Breast epithelium (tissue), 4 donors: ENCODE results near the gene APBA1. TPM values are rescaled to one million over a fixed set of nuclear protein-coding genes. Genes with fewer than 3 reads are reported as not detected.

Experiments used
- DNase-seq, 2 donors: peaks; one replicate each; pipeline ENCODE4 v3.0.0-alpha.2; 2019; ENCODE audit warnings: low spot score in 2 of 2
- H3K27ac ChIP-seq, 2 donors: fragments of 200-600 bp; sonication (generic) in 1 of 2; one replicate each; pipeline ENCODE4 v1.5.1; 2016 to 2019; ENCODE audit warnings: mild to moderate bottlenecking in 1 of 2
- H3K27me3 ChIP-seq, 2 donors: fragments of 200-600 bp; sonication (generic) in 1 of 2; one replicate each; pipeline versions ENCODE4 v1.5.1 to v1.6.0; 2017 to 2019; ENCODE audit warnings: control low read depth in 1 of 2, mild to moderate bottlenecking in 1 of 2
- H3K36me3 ChIP-seq: fragments of 200-600 bp; one replicate; pipeline ENCODE4 v1.5.1; 2019
- H3K4me1 ChIP-seq, 2 donors: fragments of 200-600 bp; sonication (generic); one replicate each; pipeline ENCODE4 v1.5.1; 2016 to 2019; ENCODE audit warnings: control low read depth in 1 of 2
- H3K4me3 ChIP-seq, 3 donors: fragments of 200-600 bp; sonication (generic); 1 replicate in 2 of 3; 2 replicates in 1 of 3; pipeline ENCODE4 v1.5.1; 2016 to 2019; ENCODE audit warnings: mild to moderate bottlenecking in 3 of 3, moderate library complexity in 2 of 3
- H3K9me3 ChIP-seq, 2 donors: fragments of 200-600 bp; sonication (generic) in 1 of 2; one replicate each; pipeline ENCODE4 v1.5.1; 2016 to 2019; ENCODE audit warnings: control low read depth in 1 of 2
- CTCF ChIP-seq, 3 donors: fragments of 450-650 bp; IDR thresholded peaks; one replicate each; pipeline ENCODE4 v1.5.1; 2016 to 2017; ENCODE audit warnings: antibody characterized with exemption in 3 of 3, mild to moderate bottlenecking in 3 of 3, moderate library complexity in 3 of 3
- POLR2A ChIP-seq: fragments of 450-650 bp; IDR thresholded peaks from one replicate; pipeline ENCODE4 v1.6.1; 2016; ENCODE audit warnings: antibody characterized with exemption, mild to moderate bottlenecking, moderate library complexity
- POLR2AphosphoS5 ChIP-seq, 3 donors: sonication (generic); formaldehyde crosslinking; IDR thresholded peaks; one replicate each; pipeline ENCODE4 v1.6.1; 2017; ENCODE audit warnings: antibody characterized with exemption in 3 of 3
- intact Hi-C: fragments of 100-400 bp; cut with DNase I; formaldehyde crosslinking; loops from one replicate; pipeline ENCODE4 v1.15.1; 2023; ENCODE audit warnings: low total_unique reads
- total RNA-seq, 3 donors: library from RNA; depleted of rRNA; stranded (reverse); fragments of >200 nt; gene quantifications; one replicate each; pipeline ENCODE4 v1.1.0, GENCODE V29; 2016

The APBA1 gene
- total RNA-seq, 3 donors from 2014 or later = 6.9 to 8.0 (median 7.8) TPM

- intact Hi-C loops = no loop called here
- Histone ChIP-seq H3K27me3 (no peaks in the 10 kb centered on the region), H3K4me3 (no peak overlapping the region)
These were observed 130.1 kb downstream of the APBA1 start for GRCh38 chr9:69542058-69542457.

GRCh38 chr9:69535911-69536310, 136.3 kb downstream of the APBA1 start:
- no peak for DNase-seq
- H3K4me1 ChIP-seq = no peaks in the 10 kb centered on the region
- no peaks in the 10 kb centered on the region for H3K27me3 ChIP-seq
- intact Hi-C loops = no loop called here
- no peaks in the 10 kb centered on the region for H3K36me3 ChIP-seq
- no peak overlapping the region for H3K4me3 ChIP-seq
- TF ChIP-seq POLR2AphosphoS5 (IDR thresholded peaks at IDR 0.05) (no peak), POLR2A (no peak), CTCF (IDR thresholded peaks at IDR 0.05) (no peak)
- no peaks in the 10 kb centered on the region for H3K9me3 ChIP-seq
- no peak overlapping the region for H3K27ac ChIP-seq

More at GRCh38 chr9:69542058-69542457, 130.1 kb downstream of the APBA1 start:
- no peak overlapping the region for H3K27ac ChIP-seq
- H3K9me3 ChIP-seq = no peaks in the 10 kb centered on the region
- TF ChIP-seq POLR2A = no peak
- no peak for TF ChIP-seq POLR2AphosphoS5 (IDR thresholded peaks at IDR 0.05)
- TF ChIP-seq CTCF (IDR thresholded peaks at IDR 0.05) = no peak
- no peak for DNase-seq
- H3K4me1 ChIP-seq = no peaks in the 10 kb centered on the region
- no peaks in the 10 kb centered on the region for H3K36me3 ChIP-seq

GRCh38 chr9:69535286-69535832, 136.8 kb downstream of the APBA1 start:
- intact Hi-C loops = no loop called here
- DNase-seq = no peak
- Histone ChIP-seq H3K4me3 (no peak overlapping the region), H3K4me1 (no peaks in the 10 kb centered on the region), H3K27ac (no peak overlapping the region), H3K36me3 (no peaks in the 10 kb centered on the region), H3K27me3 (no peaks in the 10 kb centered on the region), H3K9me3 (no peaks in the 10 kb centered on the region)
- TF ChIP-seq CTCF (IDR thresholded peaks at IDR 0.05) = no peak
- no peak for TF ChIP-seq POLR2A
- TF ChIP-seq POLR2AphosphoS5 (IDR thresholded peaks at IDR 0.05) = no peak

GRCh38 chr9:69532396-69532795, 139.8 kb downstream of the APBA1 start:
- H3K27ac ChIP-seq = no peak overlapping the region
- no peaks in the 10 kb centered on the region for H3K9me3 ChIP-seq
- no peaks in the 10 kb centered on the region for H3K36me3 ChIP-seq
- no peaks in the 10 kb centered on the region for H3K27me3 ChIP-seq
- intact Hi-C loops = no loop called here
- TF ChIP-seq CTCF (IDR thresholded peaks at IDR 0.05) (no peak), POLR2A (no peak), POLR2AphosphoS5 (IDR thresholded peaks at IDR 0.05) (no peak)
- no peaks in the 10 kb centered on the region for H3K4me1 ChIP-seq
- no peak for DNase-seq
- no peak overlapping the region for H3K4me3 ChIP-seq

GRCh38 chr9:69527454-69527853, 144.7 kb downstream of the APBA1 start:
- peaks cover 0 to 3% of the 10 kb centered on the region in 2 donors for H3K9me3 ChIP-seq
- TF ChIP-seq CTCF (IDR thresholded peaks at IDR 0.05) = no peak
- TF ChIP-seq POLR2AphosphoS5 (IDR thresholded peaks at IDR 0.05) = no peak
- TF ChIP-seq POLR2A = no peak
- H3K4me1 ChIP-seq = no peaks in the 10 kb centered on the region
- intact Hi-C loops = no loop called here
- H3K27me3 ChIP-seq = no peaks in the 10 kb centered on the region
- no peak for DNase-seq
- H3K36me3 ChIP-seq = no peaks in the 10 kb centered on the region
- H3K27ac ChIP-seq = no peak overlapping the region
- no peak overlapping the region for H3K4me3 ChIP-seq
